ENCODE results near the gene CMPK1.
"Not testable (repeated sequence)": the region's sequence is repeated elsewhere in the genome, so short reads cannot be mapped to it uniquely, and the experiment has no call there.

The CMPK1 gene

GRCh38 chr1:47333578-47333921 lies at the start of gene CMPK1:
TSS of gene CMPK1 (plus strand) at chr1:47333790. CDS start at chr1:47333946, 156 bp downstream.
- peak; percentile 71 for DNase-seq (ENCODE audit: low read depth)

GRCh38 chr1:47288116-47288515 lies 45.5 kb upstream of the CMPK1 start:
- DNase-seq (ENCODE audit: low read depth): not testable (repeated sequence)

- DNase-seq (ENCODE audit: low read depth): not testable (repeated sequence)
Measured at GRCh38 chr1:47294863-47295262, 38.7 kb upstream of the CMPK1 start.

- no peak for DNase-seq (ENCODE audit: low read depth)
Measured at GRCh38 chr1:47295579-47295978, 38.0 kb upstream of the CMPK1 start.

- no peak for DNase-seq (ENCODE audit: low read depth)
Measured at GRCh38 chr1:47298025-47298699, 35.4 kb upstream of the CMPK1 start.

GRCh38 chr1:47302472-47302871 lies 31.1 kb upstream of the CMPK1 start:
- DNase-seq (ENCODE audit: low read depth): no peak

- no peak for DNase-seq (ENCODE audit: low read depth)
Measured at GRCh38 chr1:47309427-47309826, 24.2 kb upstream of the CMPK1 start.

- peak; percentile 94 for DNase-seq (ENCODE audit: low read depth)
Measured at GRCh38 chr1:47313915-47314664, 19.5 kb upstream of the CMPK1 start, which contains the start of gene STIL. TSS of gene STIL (minus strand) at chr1:47314147. CDS start at chr1:47310319, 3,828 bp downstream.

GRCh38 chr1:47317841-47318240 lies 15.7 kb upstream of the CMPK1 start:
- no peak for DNase-seq (ENCODE audit: low read depth)

- DNase-seq (ENCODE audit: low read depth): not testable (repeated sequence)
Measured at GRCh38 chr1:47319968-47320367, 13.6 kb upstream of the CMPK1 start.

- no peak for DNase-seq (ENCODE audit: low read depth)
Measured at GRCh38 chr1:47323599-47324031, 10.0 kb upstream of the CMPK1 start.

- DNase-seq (ENCODE audit: low read depth): no peak
Measured at GRCh38 chr1:47324682-47325081, 8.9 kb upstream of the CMPK1 start.

- no peak for DNase-seq (ENCODE audit: low read depth)
Measured at GRCh38 chr1:47325528-47325927, 8.1 kb upstream of the CMPK1 start.

- no peak for DNase-seq (ENCODE audit: low read depth)
Measured at GRCh38 chr1:47326271-47326670, 7.3 kb upstream of the CMPK1 start.

- no peak for DNase-seq (ENCODE audit: low read depth)
Measured at GRCh38 chr1:47328992-47329391, 4.6 kb upstream of the CMPK1 start.

GRCh38 chr1:47330212-47330611 lies 3.4 kb upstream of the CMPK1 start:
- no peak for DNase-seq (ENCODE audit: low read depth)

- DNase-seq (ENCODE audit: low read depth): no peak
Measured at GRCh38 chr1:47331875-47332274, 1.7 kb upstream of the CMPK1 start.

- DNase-seq (ENCODE audit: low read depth): no peak
Measured at GRCh38 chr1:47332779-47333577, 612 bp upstream of the CMPK1 start.

GRCh38 chr1:47333922-47334764 lies 553 bp downstream of the CMPK1 start:
- peak; percentile 59 for DNase-seq (ENCODE audit: low read depth)

GRCh38 chr1:47334765-47335435 lies 1.3 kb downstream of the CMPK1 start:
- no peak for DNase-seq (ENCODE audit: low read depth)

- DNase-seq (ENCODE audit: low read depth): no peak
Measured at GRCh38 chr1:47337350-47337749, 3.8 kb downstream of the CMPK1 start.
